Fibroblast of mammary gland (primary cell): ENCODE results near the gene TOP2A.

Source experiments
- DNase-seq: peaks from one replicate; pipeline ENCODE4 v3.0.0-alpha.2; 2010; ENCODE audit warnings: low read depth
- H3K4me3 ChIP-seq: 2 replicates; pipeline ENCODE4 v1.5.1; 2011; ENCODE audit warnings: low read depth, mild to moderate bottlenecking, low read length, moderate library complexity; ENCODE audit not compliant: control insufficient read depth
- CTCF ChIP-seq: conservative IDR thresholded peaks from 2 replicates; pipeline ENCODE4 v1.5.1; 2011; ENCODE audit warnings: low read depth, low read length, inconsistent platforms; ENCODE audit not compliant: control insufficient read depth, insufficient read depth

TOP2A gene

GRCh38 chr17:40417609-40418427 is at the start of gene TOP2A:
Gene TOP2A (minus strand): TSS chr17:40417896. CDS start chr17:40417791, 105 bp downstream.
- peak; percentile 100 for DNase-seq
- H3K4me3 ChIP-seq: peak within 1 kb of the TSS; percentile 98
- TF ChIP-seq CTCF: no peak

- no peak for TF ChIP-seq CTCF
- no peak overlapping the region for H3K4me3 ChIP-seq
- no peak for DNase-seq
Measured at GRCh38 chr17:40467281-40467867, 49.7 kb upstream of the TOP2A start.

- no peak overlapping the region for H3K4me3 ChIP-seq
- DNase-seq: no peak
- no peak for TF ChIP-seq CTCF
Measured at GRCh38 chr17:40466298-40466971, 48.7 kb upstream of the TOP2A start.

GRCh38 chr17:40464392-40464855 is 46.7 kb upstream of the TOP2A start:
- no peak overlapping the region for H3K4me3 ChIP-seq
- DNase-seq: no peak
- TF ChIP-seq CTCF: no peak

- no peak overlapping the region for H3K4me3 ChIP-seq
- TF ChIP-seq CTCF: no peak
- peak; percentile 48 for DNase-seq
Measured at GRCh38 chr17:40463122-40463550, 45.4 kb upstream of the TOP2A start.

- TF ChIP-seq CTCF: no peak
- peak; percentile 42 for DNase-seq
- no peak overlapping the region for H3K4me3 ChIP-seq
Measured at GRCh38 chr17:40462343-40463121, 44.8 kb upstream of the TOP2A start.
